Measurements from ENCODE around the gene HSF2BP.

Gene HSF2BP

GRCh38 chr21:43659136-43660000 lies at the start of gene HSF2BP, which contains the start of gene RRP1B:
Gene HSF2BP (minus strand): TSS chr21:43659488. CDS start chr21:43658096, 1,392 bp downstream.
Gene RRP1B (plus strand): TSS chr21:43659560. CDS start chr21:43659665, 105 bp downstream.
- peak; percentile 49 for DNase-seq
- Histone ChIP-seq H3K4me3 (ENCODE audit: low read depth, low read length) (peak within 1 kb of the TSS; percentile 84), H3K27me3 (replicated peaks) (no peaks in the 10 kb centered on the region), H3K27ac (peak within 1 kb of the TSS; percentile 85), H3K36me3 (replicated peaks) (peaks cover 9% of the 10 kb centered on the region)
- TF ChIP-seq, protein P1, sequence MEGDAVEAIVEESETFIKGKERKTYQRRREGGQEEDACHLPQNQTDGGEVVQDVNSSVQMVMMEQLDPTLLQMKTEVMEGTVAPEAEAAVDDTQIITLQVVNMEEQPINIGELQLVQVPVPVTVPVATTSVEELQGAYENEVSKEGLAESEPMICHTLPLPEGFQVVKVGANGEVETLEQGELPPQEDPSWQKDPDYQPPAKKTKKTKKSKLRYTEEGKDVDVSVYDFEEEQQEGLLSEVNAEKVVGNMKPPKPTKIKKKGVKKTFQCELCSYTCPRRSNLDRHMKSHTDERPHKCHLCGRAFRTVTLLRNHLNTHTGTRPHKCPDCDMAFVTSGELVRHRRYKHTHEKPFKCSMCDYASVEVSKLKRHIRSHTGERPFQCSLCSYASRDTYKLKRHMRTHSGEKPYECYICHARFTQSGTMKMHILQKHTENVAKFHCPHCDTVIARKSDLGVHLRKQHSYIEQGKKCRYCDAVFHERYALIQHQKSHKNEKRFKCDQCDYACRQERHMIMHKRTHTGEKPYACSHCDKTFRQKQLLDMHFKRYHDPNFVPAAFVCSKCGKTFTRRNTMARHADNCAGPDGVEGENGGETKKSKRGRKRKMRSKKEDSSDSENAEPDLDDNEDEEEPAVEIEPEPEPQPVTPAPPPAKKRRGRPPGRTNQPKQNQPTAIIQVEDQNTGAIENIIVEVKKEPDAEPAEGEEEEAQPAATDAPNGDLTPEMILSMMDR (IDR thresholded peaks at IDR 0.05; ENCODE audit: low read depth, low read length, missing control alignments), result peak; percentile 10
- in situ Hi-C loops (cut with HindIII; ENCODE audit: low pct_ligation_motif_present, low sequenced_read_pairs), result no loop called here

DNA sequence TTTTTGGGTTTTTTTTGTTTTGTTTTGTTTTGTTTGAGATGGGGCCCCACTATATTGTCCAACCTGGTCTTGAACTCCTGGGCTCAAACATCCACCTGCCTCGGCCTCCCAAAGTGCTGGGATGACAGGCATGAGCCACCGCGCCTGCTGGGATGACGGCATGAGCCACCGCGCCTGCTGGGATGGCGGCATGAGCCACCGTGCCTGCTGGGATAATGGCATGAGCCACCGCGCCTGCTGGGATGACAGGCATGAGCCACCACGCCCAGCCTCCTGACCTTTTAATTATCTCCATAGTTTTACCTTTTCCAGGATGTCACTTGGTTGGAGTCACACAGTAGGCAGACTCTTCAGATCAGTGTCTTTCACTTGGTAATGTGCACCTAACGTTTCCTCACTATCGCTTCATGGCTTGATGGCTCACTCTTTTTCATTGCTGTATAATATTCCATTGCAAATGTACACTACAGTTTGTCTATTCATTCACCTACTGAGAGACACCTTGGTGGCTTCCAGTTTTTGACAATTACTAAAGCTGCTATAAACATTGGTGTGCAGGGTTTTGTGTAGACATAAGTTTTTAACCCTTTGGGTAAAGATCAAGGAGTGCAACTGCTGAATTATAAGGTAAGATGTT lies 49.6 kb upstream of the HSF2BP start:
- H3K27ac ChIP-seq, result no peak overlapping the region
- H3K36me3 ChIP-seq (replicated peaks), result no peaks in the 10 kb centered on the region
- in situ Hi-C loops (cut with HindIII; ENCODE audit: low pct_ligation_motif_present, low sequenced_read_pairs), result no loop called here
- no peaks in the 10 kb centered on the region for H3K27me3 ChIP-seq (replicated peaks)
- DNase-seq, result no peak
- TF ChIP-seq, protein P1 (IDR thresholded peaks at IDR 0.05; ENCODE audit: low read depth, low read length, missing control alignments), result no peak
- H3K4me3 ChIP-seq (ENCODE audit: low read depth, low read length), result no peak overlapping the region

DNA sequence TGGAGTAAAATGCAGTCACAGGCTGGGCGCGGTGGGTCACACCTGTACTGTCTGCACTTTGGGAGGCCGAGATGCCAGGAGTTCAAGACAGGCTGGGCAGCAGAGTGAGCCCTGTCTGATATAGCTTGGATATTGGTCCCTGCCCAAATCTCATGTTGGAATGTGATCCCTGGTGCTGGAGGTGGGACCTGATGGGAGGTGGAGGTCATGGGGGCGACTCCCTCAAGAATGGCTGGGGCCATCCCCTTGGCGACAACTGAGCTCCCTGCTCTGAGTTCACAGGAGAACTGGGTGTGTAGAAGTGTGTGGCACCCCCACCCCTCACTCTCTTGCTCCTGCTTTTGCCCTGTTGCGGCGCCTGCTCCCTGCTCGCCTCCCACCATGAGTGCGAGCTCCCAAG lies 48.2 kb upstream of the HSF2BP start:
- no peak for DNase-seq
- Histone ChIP-seq H3K27ac (no peak overlapping the region), H3K36me3 (replicated peaks) (no peaks in the 10 kb centered on the region), H3K4me3 (ENCODE audit: low read depth, low read length) (no peak overlapping the region), H3K27me3 (replicated peaks) (no peaks in the 10 kb centered on the region)
- in situ Hi-C loops (cut with HindIII; ENCODE audit: low pct_ligation_motif_present, low sequenced_read_pairs), result no loop called here
- TF ChIP-seq, protein P1 (IDR thresholded peaks at IDR 0.05; ENCODE audit: low read depth, low read length, missing control alignments), result no peak

DNA sequence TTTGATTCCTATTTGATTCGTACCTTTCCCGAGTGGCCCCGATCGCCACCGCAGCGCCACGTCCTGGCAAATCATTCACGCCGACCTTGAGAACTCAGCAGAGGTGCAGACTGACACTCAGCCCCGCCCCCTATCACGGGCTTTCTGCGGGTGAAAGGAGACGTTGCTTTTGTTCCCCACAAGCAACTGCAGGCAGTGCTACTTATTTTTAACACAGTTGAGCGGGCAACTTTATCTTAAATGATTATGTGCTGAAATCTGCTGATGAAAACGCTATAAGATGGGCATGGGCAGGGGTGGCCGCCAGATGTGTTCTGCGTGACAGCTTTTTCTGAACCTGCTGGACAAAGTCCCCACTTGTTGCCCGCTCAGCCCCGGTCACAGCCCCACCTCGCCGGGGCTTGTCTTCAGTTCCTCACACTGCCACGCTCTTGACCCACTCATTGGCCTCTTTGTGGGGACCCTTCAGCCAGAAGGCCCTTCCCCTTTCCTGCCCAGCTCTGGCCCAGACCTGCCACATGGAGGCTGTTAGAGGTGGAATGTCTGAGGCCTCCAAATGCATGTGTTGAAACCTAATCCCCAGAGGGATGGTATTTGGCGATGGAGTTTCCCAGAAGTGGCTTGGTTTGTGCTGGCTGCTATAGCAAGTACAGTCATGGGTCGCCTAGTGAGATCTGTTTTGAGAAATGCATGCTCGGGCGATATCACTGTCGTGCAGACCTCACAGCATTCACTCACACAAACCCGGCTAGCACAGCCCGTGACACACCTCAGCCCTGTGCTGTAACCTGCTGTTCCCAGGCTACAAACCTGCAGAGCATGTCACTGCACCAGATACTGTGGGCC lies 44.0 kb upstream of the HSF2BP start:
- no peaks in the 10 kb centered on the region for H3K36me3 ChIP-seq (replicated peaks)
- in situ Hi-C loops (cut with HindIII; ENCODE audit: low pct_ligation_motif_present, low sequenced_read_pairs), result no loop called here
- peak; percentile 69 for DNase-seq
- H3K27me3 ChIP-seq (replicated peaks), result no peaks in the 10 kb centered on the region
- peak overlapping the region; percentile 15 for H3K4me3 ChIP-seq (ENCODE audit: low read depth, low read length)
- TF ChIP-seq, protein P1 (IDR thresholded peaks at IDR 0.05; ENCODE audit: low read depth, low read length, missing control alignments), result no peak
- peak overlapping the region; percentile 39 for H3K27ac ChIP-seq

GRCh38 chr21:43702785-43703034 lies 43.4 kb upstream of the HSF2BP start:
- peak; percentile 49 for DNase-seq
- TF ChIP-seq, protein P1 (IDR thresholded peaks at IDR 0.05; ENCODE audit: low read depth, low read length, missing control alignments), result no peak
- Histone ChIP-seq H3K4me3 (ENCODE audit: low read depth, low read length) (peak overlapping the region; percentile 15), H3K27ac (peak overlapping the region; percentile 39), H3K27me3 (replicated peaks) (no peaks in the 10 kb centered on the region), H3K36me3 (replicated peaks) (no peaks in the 10 kb centered on the region)
- in situ Hi-C loops (cut with HindIII; ENCODE audit: low pct_ligation_motif_present, low sequenced_read_pairs), result no loop called here

All from brain microvascular endothelial cell (primary cell).